ENCODE measurements around the gene USP35. TPM values are rescaled to one million over a fixed set of nuclear protein-coding genes. Genes with fewer than 3 reads are reported as not detected.

USP35 gene
- total and polyA plus RNA-seq, 4 experiments from 2014 or later = 0.11 to 14.3 (median 6.8) TPM

GRCh38 chr11:78224506-78224905 is 35.8 kb downstream of the USP35 start:
- no peak overlapping the region for H3K4me3 Mint-ChIP-seq
- peak overlapping the region in 2 of 7 donors; percentile 19 to 20 for H3K27ac Mint-ChIP-seq
- no peak for DNase-seq
- no peak overlapping the region for H3K27ac ChIP-seq (ENCODE audit: low read depth, low read length)
- peaks cover 10 to 26% of the 10 kb centered on the region in 2 donors for H3K36me3 Mint-ChIP-seq
- intact Hi-C loops (cut with micrococcal nuclease) = no loop called here
- no peaks in the 10 kb centered on the region for H3K9me3 ChIP-seq (ENCODE audit: control insufficient read depth in 1 of 2, low read length in 2 of 2)
- CTCF ChIA-PET (ENCODE audit: partially characterized antibody) = interaction anchor here (0.7 kb wide), 1 partner anchor 340 kb away, joined by 3 read pairs; no protein-coding TSS in a partner anchor
- no peaks in the 10 kb centered on the region for H3K4me1 ChIP-seq (ENCODE audit: insufficient read depth, low read length)
- no peak overlapping the region for H3K4me3 ChIP-seq (ENCODE audit: low read length in 2 of 2)
- no peaks in the 10 kb centered on the region for H3K27me3 ChIP-seq (ENCODE audit: insufficient read depth, low read length)
- H3K4me1 Mint-ChIP-seq = peaks cover 0 to 7% (median 1%) of the 10 kb centered on the region in 4 donors
- no peaks in the 10 kb centered on the region for H3K9me3 Mint-ChIP-seq
- no peaks in the 10 kb centered on the region for H3K27me3 Mint-ChIP-seq
- peaks cover 12% of the 10 kb centered on the region for H3K36me3 ChIP-seq (ENCODE audit: insufficient read depth, low read length)
- POLR2A ChIA-PET (ENCODE audit: partially characterized antibody) = no interaction called here

- ChIA-PET CTCF (ENCODE audit: partially characterized antibody) (interaction anchor here (0.7 to 4.7 kb wide), 2 partner anchors 340 kb away, joined by 3 to 37 read pairs; no protein-coding TSS in a partner anchor), POLR2A (ENCODE audit: partially characterized antibody) (no interaction called here)
- Histone ChIP-seq H3K27ac (ENCODE audit: low read depth, low read length) (no peak overlapping the region), H3K4me1 (ENCODE audit: insufficient read depth, low read length) (no peaks in the 10 kb centered on the region), H3K9me3 (ENCODE audit: control insufficient read depth in 1 of 2, low read length in 2 of 2) (no peaks in the 10 kb centered on the region), H3K4me3 (ENCODE audit: low read length in 2 of 2) (no peak overlapping the region), H3K36me3 (ENCODE audit: insufficient read depth, low read length) (peaks cover 12% of the 10 kb centered on the region), H3K27me3 (ENCODE audit: insufficient read depth, low read length) (no peaks in the 10 kb centered on the region)
- Mint-ChIP-seq H3K4me3 (no peak overlapping the region), H3K36me3 (peaks cover 10 to 26% of the 10 kb centered on the region in 2 donors), H3K9me3 (no peaks in the 10 kb centered on the region), H3K4me1 (peaks cover 0 to 7% (median 3%) of the 10 kb centered on the region in 4 donors), H3K27ac (no peak overlapping the region), H3K27me3 (no peaks in the 10 kb centered on the region)
- intact Hi-C loops (cut with micrococcal nuclease) = no loop called here
- DNase-seq = no peak
Observed at GRCh38 chr11:78224906-78225420, 36.2 kb downstream of the USP35 start.

- DNase-seq = no peak
- Histone ChIP-seq H3K9me3 (ENCODE audit: control insufficient read depth in 1 of 2, low read length in 2 of 2) (no peaks in the 10 kb centered on the region), H3K27me3 (ENCODE audit: insufficient read depth, low read length) (no peaks in the 10 kb centered on the region), H3K36me3 (ENCODE audit: insufficient read depth, low read length) (peaks cover 5% of the 10 kb centered on the region), H3K27ac (ENCODE audit: low read depth, low read length) (no peak overlapping the region), H3K4me3 (ENCODE audit: low read length in 2 of 2) (no peak overlapping the region), H3K4me1 (ENCODE audit: insufficient read depth, low read length) (no peaks in the 10 kb centered on the region)
- H3K4me1 Mint-ChIP-seq = peaks cover 5 to 8% (median 6%) of the 10 kb centered on the region in 4 donors
- intact Hi-C loops (cut with micrococcal nuclease) = no loop called here
- no peak overlapping the region for H3K27ac Mint-ChIP-seq
- CTCF ChIA-PET (ENCODE audit: partially characterized antibody) = interaction anchor here (1.3 to 4.7 kb wide), 2 partner anchors 25 to 338 kb away, joined by 3 to 37 read pairs; no protein-coding TSS in a partner anchor
- no peaks in the 10 kb centered on the region for H3K9me3 Mint-ChIP-seq
- H3K4me3 Mint-ChIP-seq = no peak overlapping the region
- POLR2A ChIA-PET (ENCODE audit: partially characterized antibody) = no interaction called here
- H3K27me3 Mint-ChIP-seq = no peaks in the 10 kb centered on the region
- peaks cover 10 to 15% of the 10 kb centered on the region in 2 donors for H3K36me3 Mint-ChIP-seq
Observed at GRCh38 chr11:78226684-78227680, 38.3 kb downstream of the USP35 start.

GRCh38 chr11:78227921-78228320 is 39.2 kb downstream of the USP35 start:
- no peaks in the 10 kb centered on the region for H3K4me1 ChIP-seq (ENCODE audit: insufficient read depth, low read length)
- Mint-ChIP-seq H3K27me3 (no peaks in the 10 kb centered on the region), H3K9me3 (no peaks in the 10 kb centered on the region), H3K36me3 (peaks cover 10 to 15% of the 10 kb centered on the region in 2 donors), H3K4me3 (no peak overlapping the region), H3K27ac (no peak overlapping the region), H3K4me1 (peaks cover 5 to 8% (median 6%) of the 10 kb centered on the region in 4 donors)
- no peaks in the 10 kb centered on the region for H3K27me3 ChIP-seq (ENCODE audit: insufficient read depth, low read length)
- no peaks in the 10 kb centered on the region for H3K9me3 ChIP-seq (ENCODE audit: control insufficient read depth in 1 of 2, low read length in 2 of 2)
- no peak overlapping the region for H3K4me3 ChIP-seq (ENCODE audit: low read length in 2 of 2)
- intact Hi-C loops (cut with micrococcal nuclease) = loop anchor here (1.0 kb wide), 1 partner anchor 336 kb away; no protein-coding TSS in a partner anchor
- POLR2A ChIA-PET (ENCODE audit: partially characterized antibody) = interaction anchor here (0.7 to 1.1 kb wide), 3 partner anchors 25 to 337 kb away, joined by 3 to 4 read pairs (median 3); partner anchors contain the start of gene GAB2
- H3K27ac ChIP-seq (ENCODE audit: low read depth, low read length) = no peak overlapping the region
- CTCF ChIA-PET (ENCODE audit: partially characterized antibody) = interaction anchor here (1.2 to 4.7 kb wide), 7 partner anchors 11 to 340 kb away, joined by 3 to 37 read pairs (median 4); no protein-coding TSS in a partner anchor
- no peak for DNase-seq
- H3K36me3 ChIP-seq (ENCODE audit: insufficient read depth, low read length) = peaks cover 5% of the 10 kb centered on the region

- CTCF ChIA-PET (ENCODE audit: partially characterized antibody) = interaction anchor here (1.1 to 4.7 kb wide), 8 partner anchors 12 to 339 kb away, joined by 3 to 37 read pairs (median 4); no protein-coding TSS in a partner anchor
- no peak overlapping the region for H3K27ac Mint-ChIP-seq
- H3K4me3 Mint-ChIP-seq = no peak overlapping the region
- Histone ChIP-seq H3K4me1 (ENCODE audit: insufficient read depth, low read length) (no peaks in the 10 kb centered on the region), H3K27me3 (ENCODE audit: insufficient read depth, low read length) (no peaks in the 10 kb centered on the region), H3K4me3 (ENCODE audit: low read length in 2 of 2) (no peak overlapping the region), H3K27ac (ENCODE audit: low read depth, low read length) (no peak overlapping the region), H3K36me3 (ENCODE audit: insufficient read depth, low read length) (no peaks in the 10 kb centered on the region), H3K9me3 (ENCODE audit: control insufficient read depth in 1 of 2, low read length in 2 of 2) (no peaks in the 10 kb centered on the region)
- H3K27me3 Mint-ChIP-seq = no peaks in the 10 kb centered on the region
- DNase-seq = peak in 3 of 5 donors; percentile 9 to 32 (median 13)
- no peaks in the 10 kb centered on the region for H3K9me3 Mint-ChIP-seq
- POLR2A ChIA-PET (ENCODE audit: partially characterized antibody) = interaction anchor here (0.7 to 1.1 kb wide), 3 partner anchors 26 to 336 kb away, joined by 3 to 4 read pairs (median 3); partner anchors contain the start of gene GAB2
- peaks cover 5 to 8% (median 6%) of the 10 kb centered on the region in 4 donors for H3K4me1 Mint-ChIP-seq
- H3K36me3 Mint-ChIP-seq = peaks cover 10 to 11% of the 10 kb centered on the region in 2 donors
- intact Hi-C loops (cut with micrococcal nuclease) = loop anchor here (1.0 kb wide), 1 partner anchor 336 kb away; no protein-coding TSS in a partner anchor
Observed at GRCh38 chr11:78228467-78228866, 39.7 kb downstream of the USP35 start.

GRCh38 chr11:78229106-78229505 is 40.4 kb downstream of the USP35 start:
- CTCF ChIA-PET (ENCODE audit: partially characterized antibody) = interaction anchor here (1.1 to 4.7 kb wide), 6 partner anchors 11 to 339 kb away, joined by 3 to 37 read pairs (median 4); no protein-coding TSS in a partner anchor

More at GRCh38 chr11:78229106-78229505, 40.4 kb downstream of the USP35 start:
- H3K9me3 Mint-ChIP-seq = no peaks in the 10 kb centered on the region
- no peak for DNase-seq
- intact Hi-C loops (cut with micrococcal nuclease) = no loop called here
- POLR2A ChIA-PET (ENCODE audit: partially characterized antibody) = interaction anchor here (1.1 kb wide), 1 partner anchor 189 kb away, joined by 3 read pairs; the partner anchor contains the start of gene GAB2
- Histone ChIP-seq H3K4me3 (ENCODE audit: low read length in 2 of 2) (no peak overlapping the region), H3K9me3 (ENCODE audit: control insufficient read depth in 1 of 2, low read length in 2 of 2) (no peaks in the 10 kb centered on the region), H3K27me3 (ENCODE audit: insufficient read depth, low read length) (no peaks in the 10 kb centered on the region), H3K27ac (ENCODE audit: low read depth, low read length) (no peak overlapping the region), H3K4me1 (ENCODE audit: insufficient read depth, low read length) (no peaks in the 10 kb centered on the region), H3K36me3 (ENCODE audit: insufficient read depth, low read length) (no peaks in the 10 kb centered on the region)
- no peaks in the 10 kb centered on the region for H3K27me3 Mint-ChIP-seq
- peaks cover 3 to 8% (median 5%) of the 10 kb centered on the region in 4 donors for H3K4me1 Mint-ChIP-seq
- no peak overlapping the region for H3K27ac Mint-ChIP-seq
- H3K4me3 Mint-ChIP-seq = no peak overlapping the region
- H3K36me3 Mint-ChIP-seq = peaks cover 9 to 10% of the 10 kb centered on the region in 2 donors

All from CD4-positive, alpha-beta memory T cell (primary cell).